Stimulated activated effector memory CD8-positive, alpha-beta T cell treated with anti-CD3 and anti-CD28 coated beads, Interleukin-12 subunit alpha, Interleukin-12 subunit beta, amount 100 ng/mL, for 72 hours (primary cell): ENCODE data around the gene CEP112.
"Not testable (repeated sequence)": the region's sequence is repeated elsewhere in the genome, so short reads cannot be mapped to it uniquely, and the experiment has no call there.

Experiments
- ATAC-seq: fragments of 150-1000 bp; cut with Tn5 transposase; 2 replicates; pipeline ENCODE4 v1.10.0; 2021
- DNase-seq, 2 donors: peaks; one replicate each; pipeline ENCODE4 v3.0.0; 2021 to 2022; ENCODE audit warnings: low spot score in 2 of 2
- H3K27ac Mint-ChIP-seq: one replicate; pipeline ENCODE4 v1.8.0; 2022; ENCODE audit warnings: mild to moderate bottlenecking, mixed read lengths
- H3K36me3 Mint-ChIP-seq: one replicate; pipeline ENCODE4 v1.8.0; 2022; ENCODE audit warnings: mild to moderate bottlenecking, mixed read lengths
- H3K4me1 Mint-ChIP-seq: one replicate; pipeline ENCODE4 v1.8.0; 2022; ENCODE audit warnings: mixed read lengths
- H3K4me3 Mint-ChIP-seq: one replicate; pipeline ENCODE4 v1.8.0; 2022; ENCODE audit warnings: mild to moderate bottlenecking, mixed read lengths
- H3K9me3 Mint-ChIP-seq: one replicate; pipeline ENCODE4 v1.8.0; 2022; ENCODE audit warnings: mixed read lengths

Gene CEP112

GRCh38 chr17:65857718-65858117 is 334.2 kb downstream of the CEP112 start:
- ATAC-seq (no peak), DNase-seq (no peak)
- Mint-ChIP-seq H3K4me1 (no peaks in the 10 kb centered on the region), H3K36me3 (no peaks in the 10 kb centered on the region), H3K27ac (no peak overlapping the region), H3K9me3 (no peaks in the 10 kb centered on the region), H3K4me3 (no peak overlapping the region)

- Mint-ChIP-seq H3K4me3 (no peak overlapping the region), H3K36me3 (no peaks in the 10 kb centered on the region), H3K9me3 (no peaks in the 10 kb centered on the region), H3K4me1 (no peaks in the 10 kb centered on the region), H3K27ac (no peak overlapping the region)
- DNase-seq (no peak), ATAC-seq (no peak)
Observed at GRCh38 chr17:65856865-65857264, 335.1 kb downstream of the CEP112 start.

- no peak overlapping the region for H3K4me3 Mint-ChIP-seq
- DNase-seq, result no peak
Observed at GRCh38 chr17:65855675-65856074, 336.3 kb downstream of the CEP112 start.

DNA sequence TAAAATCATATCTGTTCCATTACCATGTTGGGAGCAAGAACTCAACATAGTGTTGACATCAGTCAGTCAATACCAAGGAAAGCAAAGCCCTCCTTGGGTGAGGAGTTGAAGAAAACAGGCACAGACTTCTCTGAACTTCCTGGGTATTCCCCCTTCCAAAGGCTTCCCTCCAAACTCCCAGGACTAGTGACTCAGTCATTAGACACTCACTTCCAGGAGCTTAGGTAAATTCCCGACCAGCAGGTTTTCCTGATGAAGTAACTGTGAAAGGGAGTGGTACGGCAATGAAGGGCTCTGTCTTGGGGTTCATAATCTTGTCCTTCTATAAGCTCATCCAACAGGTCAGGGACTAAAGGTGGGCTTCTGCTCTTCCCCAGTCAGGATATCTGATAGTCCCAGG is 336.7 kb downstream of the CEP112 start:
- Mint-ChIP-seq H3K4me1 (peaks cover 5% of the 10 kb centered on the region), H3K4me3 (no peak overlapping the region), H3K9me3 (no peaks in the 10 kb centered on the region), H3K36me3 (no peaks in the 10 kb centered on the region), H3K27ac (no peak overlapping the region)
- ATAC-seq (no peak), DNase-seq (no peak)

More at GRCh38 chr17:65855675-65856074, 336.3 kb downstream of the CEP112 start:
- peaks cover under 1% of the 10 kb centered on the region for H3K4me1 Mint-ChIP-seq
- no peak for ATAC-seq
- H3K27ac Mint-ChIP-seq, result no peak overlapping the region
- H3K36me3 Mint-ChIP-seq, result no peaks in the 10 kb centered on the region
- no peaks in the 10 kb centered on the region for H3K9me3 Mint-ChIP-seq

GRCh38 chr17:65853816-65854215 is 338.1 kb downstream of the CEP112 start:
- H3K36me3 Mint-ChIP-seq, result no peaks in the 10 kb centered on the region
- DNase-seq (no peak), ATAC-seq (no peak)
- peaks cover 6% of the 10 kb centered on the region for H3K4me1 Mint-ChIP-seq
- no peaks in the 10 kb centered on the region for H3K9me3 Mint-ChIP-seq
- H3K27ac Mint-ChIP-seq, result no peak overlapping the region
- no peak overlapping the region for H3K4me3 Mint-ChIP-seq

- DNase-seq, result no peak
- no peaks in the 10 kb centered on the region for H3K36me3 Mint-ChIP-seq
- ATAC-seq, result no peak
- no peaks in the 10 kb centered on the region for H3K9me3 Mint-ChIP-seq
- H3K4me3 Mint-ChIP-seq, result no peak overlapping the region
- peaks cover 6% of the 10 kb centered on the region for H3K4me1 Mint-ChIP-seq
- no peak overlapping the region for H3K27ac Mint-ChIP-seq
Observed at GRCh38 chr17:65852911-65853310, 339.0 kb downstream of the CEP112 start.

- H3K9me3 Mint-ChIP-seq, result no peaks in the 10 kb centered on the region
- H3K27ac Mint-ChIP-seq, result no peak overlapping the region
- no peaks in the 10 kb centered on the region for H3K36me3 Mint-ChIP-seq
- ATAC-seq (no peak), DNase-seq (no peak)
- H3K4me3 Mint-ChIP-seq, result no peak overlapping the region
- peaks cover 6% of the 10 kb centered on the region for H3K4me1 Mint-ChIP-seq
Observed at GRCh38 chr17:65851965-65852736, 339.8 kb downstream of the CEP112 start.

DNA sequence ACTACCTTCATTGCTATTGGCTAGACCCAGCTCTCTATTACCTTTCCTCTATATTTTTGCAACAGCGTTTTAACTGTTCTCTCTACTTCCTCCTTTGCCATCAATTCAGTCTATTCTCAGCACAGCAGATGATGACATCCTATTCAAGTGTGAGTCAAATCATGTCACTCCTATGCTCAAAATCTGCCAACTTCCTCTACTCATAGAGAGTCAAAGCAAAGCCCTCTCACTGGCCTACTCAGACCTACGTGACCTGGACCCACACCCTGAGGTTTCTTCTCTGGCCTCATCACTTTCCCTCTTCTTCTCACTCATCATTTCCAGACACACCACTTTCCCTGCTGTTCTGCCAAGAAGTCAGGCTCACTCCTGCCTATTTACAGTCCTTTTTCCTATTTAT is 341.4 kb downstream of the CEP112 start:
- no peak for DNase-seq

DNA sequence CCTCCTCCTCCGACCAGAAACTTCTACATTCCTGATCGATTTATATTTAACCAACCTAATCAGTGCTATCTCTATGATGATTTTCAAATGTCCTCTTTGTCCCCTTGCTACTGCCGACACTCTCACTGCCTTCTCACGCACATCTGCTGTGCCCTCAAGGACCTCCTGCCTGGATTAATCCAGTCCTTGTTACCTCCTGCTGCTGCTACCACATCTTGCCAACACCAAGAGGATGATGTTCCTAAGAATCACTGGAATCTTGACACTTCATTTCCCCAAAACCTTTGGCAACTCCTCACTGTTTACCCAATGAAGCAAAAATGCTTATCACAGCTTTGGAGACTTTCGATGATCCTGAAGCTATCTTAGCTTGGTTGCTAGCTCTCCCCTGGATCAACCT is 343.2 kb downstream of the CEP112 start:
- Mint-ChIP-seq H3K9me3 (no peaks in the 10 kb centered on the region), H3K27ac (no peak overlapping the region), H3K4me1 (peaks cover 6% of the 10 kb centered on the region), H3K4me3 (no peak overlapping the region), H3K36me3 (no peaks in the 10 kb centered on the region)
- ATAC-seq, result no peak
- DNase-seq, result no peak

More for the DNA sequence above, 341.4 kb downstream of the CEP112 start:
- peaks cover 6% of the 10 kb centered on the region for H3K4me1 Mint-ChIP-seq
- no peak overlapping the region for H3K4me3 Mint-ChIP-seq
- no peaks in the 10 kb centered on the region for H3K36me3 Mint-ChIP-seq
- no peaks in the 10 kb centered on the region for H3K9me3 Mint-ChIP-seq
- H3K27ac Mint-ChIP-seq, result no peak overlapping the region
- ATAC-seq, result peak; percentile 99

- H3K4me3 Mint-ChIP-seq, result no peak overlapping the region
- no peaks in the 10 kb centered on the region for H3K36me3 Mint-ChIP-seq
- no peak overlapping the region for H3K27ac Mint-ChIP-seq
- DNase-seq (no peak), ATAC-seq (no peak)
- peaks cover 6% of the 10 kb centered on the region for H3K9me3 Mint-ChIP-seq
- no peaks in the 10 kb centered on the region for H3K4me1 Mint-ChIP-seq
Observed at GRCh38 chr17:65841089-65841488, 350.8 kb downstream of the CEP112 start.

- peaks cover 20% of the 10 kb centered on the region for H3K9me3 Mint-ChIP-seq
- not testable (repeated sequence) for H3K36me3 Mint-ChIP-seq, H3K4me1 Mint-ChIP-seq, H3K4me3 Mint-ChIP-seq, H3K27ac Mint-ChIP-seq, ATAC-seq, DNase-seq
Observed at GRCh38 chr17:65837232-65837631, 354.7 kb downstream of the CEP112 start.

DNA sequence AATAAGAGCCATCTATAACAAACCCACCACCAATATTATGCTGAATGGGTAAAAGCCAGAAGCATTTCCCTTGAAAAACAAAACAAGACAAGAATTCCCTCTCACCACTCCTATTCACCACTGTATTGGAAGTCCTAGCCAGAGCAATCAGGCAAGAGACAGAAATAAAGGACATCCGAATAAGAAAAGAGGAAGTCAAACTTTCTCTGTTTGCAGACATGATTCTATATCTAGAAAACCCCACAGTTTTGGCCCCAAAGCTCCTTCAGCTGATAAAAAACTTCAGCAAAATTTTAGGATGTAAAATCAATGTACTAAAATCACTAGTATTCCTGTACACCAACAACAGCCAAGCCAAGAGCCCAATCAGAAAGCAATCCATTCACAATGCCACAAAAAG is 358.7 kb downstream of the CEP112 start:
- no peak for DNase-seq
- Mint-ChIP-seq H3K4me1 (no peaks in the 10 kb centered on the region), H3K4me3 (no peak overlapping the region), H3K27ac (no peak overlapping the region), H3K9me3 (peaks cover 28% of the 10 kb centered on the region), H3K36me3 (no peaks in the 10 kb centered on the region)
- no peak for ATAC-seq

GRCh38 chr17:65830356-65830755 is 361.6 kb downstream of the CEP112 start:
- H3K36me3 Mint-ChIP-seq, result no peaks in the 10 kb centered on the region
- no peak overlapping the region for H3K27ac Mint-ChIP-seq
- peaks cover 29% of the 10 kb centered on the region for H3K9me3 Mint-ChIP-seq
- DNase-seq, result no peak
- no peak overlapping the region for H3K4me3 Mint-ChIP-seq
- H3K4me1 Mint-ChIP-seq, result peaks cover 7% of the 10 kb centered on the region
- no peak for ATAC-seq

DNA sequence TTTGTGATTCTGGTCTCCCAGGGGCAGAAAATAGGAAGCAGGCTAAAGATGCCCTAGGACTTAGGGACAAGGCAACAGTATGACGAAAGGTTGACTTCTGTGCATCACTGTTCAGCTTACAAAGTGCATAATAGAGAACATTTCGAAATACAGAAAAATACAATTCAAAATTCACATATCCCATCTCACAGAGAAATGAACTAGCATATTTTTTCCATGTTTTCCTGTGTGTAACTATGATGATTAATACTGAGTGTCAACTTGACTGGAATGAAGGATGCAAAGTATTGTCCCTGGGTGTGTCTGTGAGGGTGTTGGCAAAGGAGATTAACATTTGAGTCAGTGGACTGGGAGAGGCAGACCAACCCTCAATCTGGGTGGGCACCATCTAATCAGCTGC is 365.4 kb downstream of the CEP112 start:
- not testable (repeated sequence) for H3K36me3 Mint-ChIP-seq, H3K9me3 Mint-ChIP-seq, DNase-seq

GRCh38 chr17:65824901-65825300 is 367.0 kb downstream of the CEP112 start:
- H3K4me1 Mint-ChIP-seq, result peaks cover 7% of the 10 kb centered on the region
- DNase-seq, result no peak
- ATAC-seq, result no peak
- no peak overlapping the region for H3K27ac Mint-ChIP-seq
- H3K9me3 Mint-ChIP-seq, result peaks cover 3% of the 10 kb centered on the region
- H3K36me3 Mint-ChIP-seq, result no peaks in the 10 kb centered on the region
- no peak overlapping the region for H3K4me3 Mint-ChIP-seq

More for the DNA sequence above, 365.4 kb downstream of the CEP112 start:
- not testable (repeated sequence) for H3K27ac Mint-ChIP-seq, H3K4me3 Mint-ChIP-seq, ATAC-seq, H3K4me1 Mint-ChIP-seq

DNA sequence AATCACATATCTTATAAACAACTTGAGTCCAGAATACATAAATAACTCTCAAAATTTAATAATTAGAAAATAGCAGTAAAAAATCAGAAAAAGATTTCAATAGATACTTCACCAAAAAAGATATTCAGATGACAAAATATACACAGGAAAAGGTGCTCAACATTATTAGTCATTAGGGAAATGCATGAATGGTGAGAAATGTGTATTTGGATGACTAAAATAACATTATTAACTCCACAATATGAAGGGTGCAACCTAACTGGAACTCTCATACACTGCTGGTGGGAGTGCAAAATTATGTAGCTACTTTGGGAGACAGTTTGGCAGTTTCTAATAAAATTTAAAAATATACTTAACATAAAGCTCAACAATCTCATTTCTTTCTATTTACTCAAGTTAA is 368.2 kb downstream of the CEP112 start:
- peaks cover 3% of the 10 kb centered on the region for H3K9me3 Mint-ChIP-seq
- H3K4me3 Mint-ChIP-seq, result no peak overlapping the region
- no peak overlapping the region for H3K27ac Mint-ChIP-seq
- peaks cover 7% of the 10 kb centered on the region for H3K4me1 Mint-ChIP-seq
- DNase-seq, result no peak
- ATAC-seq, result no peak
- H3K36me3 Mint-ChIP-seq, result no peaks in the 10 kb centered on the region
